ENCODE results near the gene PLAAT2.

The PLAAT2 gene

DNA sequence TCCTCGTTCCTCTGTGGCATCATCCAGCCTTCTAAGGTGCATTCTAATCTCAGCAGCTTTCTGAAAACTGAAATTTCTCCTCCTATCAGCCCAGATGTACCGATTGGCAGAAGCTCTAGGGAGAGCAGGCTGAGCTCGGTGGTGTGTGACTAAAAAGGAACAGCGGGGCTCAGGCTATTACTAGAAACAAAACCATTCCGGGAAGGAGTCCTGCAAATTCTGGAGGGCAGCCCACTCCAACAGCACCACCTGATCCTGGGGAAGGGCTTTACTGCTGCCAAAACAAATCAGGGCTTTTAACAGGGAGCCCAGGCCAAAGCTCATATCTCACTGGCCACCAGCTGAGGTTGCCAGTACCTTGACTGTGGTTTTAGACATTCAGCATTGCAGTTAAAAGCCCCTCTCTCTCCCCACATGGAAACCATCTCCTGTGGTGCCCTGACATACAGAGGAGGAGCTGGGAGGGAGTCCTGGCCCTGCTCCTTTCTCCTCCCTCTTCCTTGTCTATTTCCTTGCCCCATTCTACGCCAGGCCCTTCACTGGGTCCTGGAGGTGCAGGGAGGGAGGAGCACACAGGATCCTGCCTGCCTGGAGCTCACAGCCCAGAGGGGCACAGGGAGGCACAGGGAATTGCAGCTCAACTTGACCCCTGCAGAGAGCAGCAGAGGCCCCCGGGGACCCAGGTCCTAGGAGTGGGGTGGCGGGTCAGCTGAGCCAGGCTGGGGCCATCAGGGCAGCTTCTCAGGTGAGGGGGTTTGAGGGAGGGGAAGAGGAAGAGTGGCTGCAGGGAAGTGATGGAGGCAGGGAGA lies 25.7 kb downstream of the PLAAT2 start:
- TF ChIP-seq, protein P1, sequence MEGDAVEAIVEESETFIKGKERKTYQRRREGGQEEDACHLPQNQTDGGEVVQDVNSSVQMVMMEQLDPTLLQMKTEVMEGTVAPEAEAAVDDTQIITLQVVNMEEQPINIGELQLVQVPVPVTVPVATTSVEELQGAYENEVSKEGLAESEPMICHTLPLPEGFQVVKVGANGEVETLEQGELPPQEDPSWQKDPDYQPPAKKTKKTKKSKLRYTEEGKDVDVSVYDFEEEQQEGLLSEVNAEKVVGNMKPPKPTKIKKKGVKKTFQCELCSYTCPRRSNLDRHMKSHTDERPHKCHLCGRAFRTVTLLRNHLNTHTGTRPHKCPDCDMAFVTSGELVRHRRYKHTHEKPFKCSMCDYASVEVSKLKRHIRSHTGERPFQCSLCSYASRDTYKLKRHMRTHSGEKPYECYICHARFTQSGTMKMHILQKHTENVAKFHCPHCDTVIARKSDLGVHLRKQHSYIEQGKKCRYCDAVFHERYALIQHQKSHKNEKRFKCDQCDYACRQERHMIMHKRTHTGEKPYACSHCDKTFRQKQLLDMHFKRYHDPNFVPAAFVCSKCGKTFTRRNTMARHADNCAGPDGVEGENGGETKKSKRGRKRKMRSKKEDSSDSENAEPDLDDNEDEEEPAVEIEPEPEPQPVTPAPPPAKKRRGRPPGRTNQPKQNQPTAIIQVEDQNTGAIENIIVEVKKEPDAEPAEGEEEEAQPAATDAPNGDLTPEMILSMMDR (conservative IDR thresholded peaks at IDR 0.05; ENCODE audit: low read depth, low read length): no peak
- Histone ChIP-seq H3K27me3 (ENCODE audit: insufficient read depth, low read depth) (no peaks in the 10 kb centered on the region), H3K36me3 (ENCODE audit: insufficient read depth) (no peaks in the 10 kb centered on the region), H3K9ac (peak overlapping the region; percentile 49), H3K4me1 (ENCODE audit: low read depth, poor library complexity, severe bottlenecking) (peaks cover 63% of the 10 kb centered on the region), H3K79me2 (ENCODE audit: insufficient read depth, low read depth) (no peaks in the 10 kb centered on the region), H4K20me1 (ENCODE audit: insufficient read depth) (no peaks in the 10 kb centered on the region), H2AFZ (ENCODE audit: low read depth) (peak overlapping the region; percentile 38; the same call in 1 of the 2 replicates), H3K4me3 (IDR thresholded peaks at IDR 0.05; ENCODE audit: insufficient read depth, low read depth, low read length) (peak overlapping the region; percentile 34), H3K4me2 (peak overlapping the region; percentile 90), H3K27ac (peak overlapping the region; percentile 80)

DNA sequence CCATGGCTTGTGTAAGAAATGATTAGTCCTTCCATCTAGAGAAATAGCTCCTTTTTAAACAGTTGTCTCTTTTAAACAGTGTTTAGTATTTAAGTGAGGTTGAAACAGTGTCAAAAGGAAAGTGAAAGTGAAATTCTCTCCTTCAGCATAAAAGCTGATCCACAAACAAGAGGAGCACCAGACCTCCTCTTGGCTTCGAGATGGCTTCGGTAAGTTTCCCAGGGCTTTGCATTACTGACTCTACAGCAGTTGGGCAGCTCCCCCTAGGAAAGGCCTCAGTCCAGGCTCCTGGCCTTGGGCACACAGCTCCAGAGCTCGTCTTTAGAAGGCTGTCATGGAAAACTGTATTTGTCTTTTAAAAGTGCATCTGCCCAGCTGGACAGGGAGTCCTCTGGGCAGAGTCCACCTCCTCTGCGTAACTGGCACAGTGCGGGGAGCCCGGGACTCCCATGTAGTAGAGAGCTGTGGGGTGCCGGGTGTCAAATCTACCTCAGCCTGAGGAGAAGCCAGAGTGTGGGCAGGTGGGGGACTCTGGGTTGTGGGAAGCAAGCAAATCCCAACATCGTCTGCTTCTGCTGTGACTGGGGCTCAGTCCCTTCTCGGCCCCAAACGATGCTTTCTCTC lies 26.4 kb downstream of the PLAAT2 start, which contains the start of gene PLAAT4:
PLAAT4 (plus strand) TSS at position 140 of the 624 bp plus-strand sequence; CDS start at position 201, 61 bp downstream.
- H3K27ac ChIP-seq: peak within 1 kb of the TSS; percentile 80
- TF ChIP-seq, protein P1 (conservative IDR thresholded peaks at IDR 0.05; ENCODE audit: low read depth, low read length): no peak
- peak within 1 kb of the TSS; percentile 38 for H2AFZ ChIP-seq (ENCODE audit: low read depth)
- H3K4me1 ChIP-seq (ENCODE audit: low read depth, poor library complexity, severe bottlenecking): peaks cover 70% of the 10 kb centered on the region
- peak within 1 kb of the TSS; percentile 90 for H3K4me2 ChIP-seq
- H3K9ac ChIP-seq: peak within 1 kb of the TSS; percentile 49
- no peaks in the 10 kb centered on the region for H3K79me2 ChIP-seq (ENCODE audit: insufficient read depth, low read depth)
- no peaks in the 10 kb centered on the region for H3K36me3 ChIP-seq (ENCODE audit: insufficient read depth)
- H3K27me3 ChIP-seq (ENCODE audit: insufficient read depth, low read depth): no peaks in the 10 kb centered on the region
- H4K20me1 ChIP-seq (ENCODE audit: insufficient read depth): no peaks in the 10 kb centered on the region
- H3K4me3 ChIP-seq (IDR thresholded peaks at IDR 0.05; ENCODE audit: insufficient read depth, low read depth, low read length): peak within 1 kb of the TSS; percentile 34

DNA sequence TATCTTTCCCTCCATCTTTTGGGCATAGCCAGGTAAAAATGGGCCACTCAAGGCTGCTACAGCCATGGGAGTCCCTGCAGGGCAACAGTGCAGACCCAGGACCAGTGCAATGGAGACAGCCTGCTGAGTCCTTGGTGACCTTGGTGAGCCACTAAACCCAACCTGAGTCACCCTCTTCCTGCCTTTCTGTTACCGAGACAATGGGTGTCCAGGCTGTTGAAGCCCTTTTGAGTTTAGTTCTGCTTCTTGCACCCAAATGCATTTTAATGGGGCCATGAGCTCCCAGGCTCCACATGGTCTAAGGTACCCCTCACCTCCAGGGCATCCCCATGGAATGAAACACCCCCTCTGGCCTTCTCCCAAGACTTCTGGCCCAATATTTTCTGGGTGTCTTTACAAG lies 27.4 kb downstream of the PLAAT2 start:
- TF ChIP-seq, protein P1 (conservative IDR thresholded peaks at IDR 0.05; ENCODE audit: low read depth, low read length): no peak
- Histone ChIP-seq H3K4me1 (ENCODE audit: low read depth, poor library complexity, severe bottlenecking) (peaks cover 79% of the 10 kb centered on the region), H3K4me2 (peak overlapping the region; percentile 90)

DNA sequence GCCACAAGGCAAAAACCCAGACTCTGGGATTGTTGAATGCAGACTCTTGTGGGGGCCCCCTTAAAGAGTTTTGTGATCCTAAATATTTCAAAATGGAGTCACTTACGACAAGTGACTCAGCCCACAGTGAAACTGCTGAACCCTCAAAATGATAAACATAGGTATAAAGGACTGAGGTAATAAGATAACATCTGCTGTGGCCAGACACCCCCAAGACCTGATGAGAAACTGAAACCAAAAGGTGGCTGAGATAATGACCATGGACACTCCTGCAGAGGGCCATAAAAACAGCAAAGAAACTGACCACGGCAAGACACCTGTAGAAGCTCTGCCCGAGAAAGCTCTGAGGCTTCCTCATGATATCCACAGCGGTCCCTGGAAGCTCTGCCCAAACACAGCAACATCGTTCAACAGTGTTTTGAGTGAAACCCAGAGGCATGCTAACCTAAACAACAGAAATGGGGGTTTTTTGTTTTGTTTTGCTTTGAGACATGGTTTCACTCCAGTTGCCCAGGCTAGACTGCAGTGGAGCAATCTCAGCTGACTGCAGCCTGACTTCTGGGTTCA lies 28.2 kb downstream of the PLAAT2 start:
- peak overlapping the region; percentile 48; the same call in 1 of the 2 replicates for H3K9ac ChIP-seq
- H3K79me2 ChIP-seq (ENCODE audit: insufficient read depth, low read depth): no peaks in the 10 kb centered on the region
- H3K4me2 ChIP-seq: peak overlapping the region; percentile 90
- H3K4me3 ChIP-seq (IDR thresholded peaks at IDR 0.05; ENCODE audit: insufficient read depth, low read depth, low read length): no peak overlapping the region
- peak overlapping the region; percentile 80 for H3K27ac ChIP-seq
- TF ChIP-seq, protein P1 (conservative IDR thresholded peaks at IDR 0.05; ENCODE audit: low read depth, low read length): no peak
- no peaks in the 10 kb centered on the region for H3K27me3 ChIP-seq (ENCODE audit: insufficient read depth, low read depth)
- H2AFZ ChIP-seq (ENCODE audit: low read depth): peak overlapping the region; percentile 11; the same call in 1 of the 2 replicates
- H3K36me3 ChIP-seq (ENCODE audit: insufficient read depth): no peaks in the 10 kb centered on the region
- no peaks in the 10 kb centered on the region for H4K20me1 ChIP-seq (ENCODE audit: insufficient read depth)
- peaks cover 81% of the 10 kb centered on the region for H3K4me1 ChIP-seq (ENCODE audit: low read depth, poor library complexity, severe bottlenecking)

More for the DNA sequence above, 27.4 kb downstream of the PLAAT2 start:
- Histone ChIP-seq H4K20me1 (ENCODE audit: insufficient read depth) (no peaks in the 10 kb centered on the region), H3K27me3 (ENCODE audit: insufficient read depth, low read depth) (no peaks in the 10 kb centered on the region), H3K36me3 (ENCODE audit: insufficient read depth) (no peaks in the 10 kb centered on the region), H3K9ac (peak overlapping the region; percentile 48; the same call in 1 of the 2 replicates), H3K27ac (peak overlapping the region; percentile 80), H3K79me2 (ENCODE audit: insufficient read depth, low read depth) (no peaks in the 10 kb centered on the region), H2AFZ (ENCODE audit: low read depth) (peak overlapping the region; percentile 11; the same call in 1 of the 2 replicates), H3K4me3 (IDR thresholded peaks at IDR 0.05; ENCODE audit: insufficient read depth, low read depth, low read length) (no peak overlapping the region)

All from KMS-11 (cell line).